ENCODE measurements around the gene ATP6V0C.

The ATP6V0C gene

GRCh38 chr16:2508722-2509400 lies 4.9 kb upstream of the ATP6V0C start:
- TF ChIP-seq CTCF (conservative IDR thresholded peaks at IDR 0.05; ENCODE audit: low read length), result no peak
- DNase-seq (ENCODE audit: low read depth), result no peak
- H3K4me3 ChIP-seq (ENCODE audit: low read length), result no peak overlapping the region

- H3K4me3 ChIP-seq (ENCODE audit: low read length), result peak overlapping the region; percentile 17; the same call in 1 of the 2 replicates
- peak; percentile 45 for DNase-seq (ENCODE audit: low read depth)
- TF ChIP-seq CTCF (conservative IDR thresholded peaks at IDR 0.05; ENCODE audit: low read length), result no peak
Measured at GRCh38 chr16:2511128-2511800, 2.5 kb upstream of the ATP6V0C start.

GRCh38 chr16:2511996-2512734 lies 1.6 kb upstream of the ATP6V0C start:
- H3K4me3 ChIP-seq (ENCODE audit: low read length), result no peak overlapping the region
- TF ChIP-seq CTCF (conservative IDR thresholded peaks at IDR 0.05; ENCODE audit: low read length), result no peak
- DNase-seq (ENCODE audit: low read depth), result no peak

- no peak for DNase-seq (ENCODE audit: low read depth)
- peak overlapping the region; percentile 88 for H3K4me3 ChIP-seq (ENCODE audit: low read length)
- no peak; the same call in 1 of the 2 replicates for TF ChIP-seq CTCF (conservative IDR thresholded peaks at IDR 0.05; ENCODE audit: low read length)
Measured at GRCh38 chr16:2512735-2513404, 882 bp upstream of the ATP6V0C start.

- no peak for DNase-seq (ENCODE audit: low read depth)
- no peak for TF ChIP-seq CTCF (conservative IDR thresholded peaks at IDR 0.05; ENCODE audit: low read length)
- peak overlapping the region; percentile 88 for H3K4me3 ChIP-seq (ENCODE audit: low read length)
Measured at GRCh38 chr16:2514333-2515179, 804 bp downstream of the ATP6V0C start.

- no peak for TF ChIP-seq CTCF (conservative IDR thresholded peaks at IDR 0.05; ENCODE audit: low read length)
- DNase-seq (ENCODE audit: low read depth), result peak; percentile 25
- H3K4me3 ChIP-seq (ENCODE audit: low read length), result peak overlapping the region; percentile 88
Measured at GRCh38 chr16:2515180-2515851, 1.6 kb downstream of the ATP6V0C start.
